ENCODE measurements around the gene UIMC1.
"Not testable (repeated sequence)": the region's sequence is repeated elsewhere in the genome, so short reads cannot be mapped to it uniquely, and the experiment has no call there.

UIMC1 gene

DNA sequence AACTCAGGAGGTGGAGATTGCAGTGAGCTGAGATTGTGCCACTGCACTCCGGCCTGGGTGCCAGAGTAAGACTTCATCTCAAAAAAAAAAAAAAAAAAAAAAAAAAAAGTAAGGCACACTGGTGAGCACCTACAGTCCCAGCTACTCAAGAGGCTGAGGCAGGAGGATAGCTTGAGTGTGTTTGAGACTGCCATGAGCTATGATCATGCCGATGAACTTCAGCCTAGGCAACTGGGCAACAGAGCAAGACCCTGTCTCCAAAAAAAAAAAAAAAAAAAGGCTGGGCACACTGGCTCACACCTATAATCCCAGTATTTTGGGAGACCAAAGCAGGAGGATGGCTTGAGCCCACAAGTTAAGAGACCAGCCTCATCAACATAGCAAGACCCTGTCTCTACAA lies 20.3 kb downstream of the UIMC1 start:
- no peak for DNase-seq (ENCODE audit: low read depth in 2 of 2)
- no peak overlapping the region for H3K4me3 ChIP-seq (replicated peaks in 1 of 2; ENCODE audit: low read depth in 2 of 2, low read length in 2 of 2)
- TF ChIP-seq, protein P1, sequence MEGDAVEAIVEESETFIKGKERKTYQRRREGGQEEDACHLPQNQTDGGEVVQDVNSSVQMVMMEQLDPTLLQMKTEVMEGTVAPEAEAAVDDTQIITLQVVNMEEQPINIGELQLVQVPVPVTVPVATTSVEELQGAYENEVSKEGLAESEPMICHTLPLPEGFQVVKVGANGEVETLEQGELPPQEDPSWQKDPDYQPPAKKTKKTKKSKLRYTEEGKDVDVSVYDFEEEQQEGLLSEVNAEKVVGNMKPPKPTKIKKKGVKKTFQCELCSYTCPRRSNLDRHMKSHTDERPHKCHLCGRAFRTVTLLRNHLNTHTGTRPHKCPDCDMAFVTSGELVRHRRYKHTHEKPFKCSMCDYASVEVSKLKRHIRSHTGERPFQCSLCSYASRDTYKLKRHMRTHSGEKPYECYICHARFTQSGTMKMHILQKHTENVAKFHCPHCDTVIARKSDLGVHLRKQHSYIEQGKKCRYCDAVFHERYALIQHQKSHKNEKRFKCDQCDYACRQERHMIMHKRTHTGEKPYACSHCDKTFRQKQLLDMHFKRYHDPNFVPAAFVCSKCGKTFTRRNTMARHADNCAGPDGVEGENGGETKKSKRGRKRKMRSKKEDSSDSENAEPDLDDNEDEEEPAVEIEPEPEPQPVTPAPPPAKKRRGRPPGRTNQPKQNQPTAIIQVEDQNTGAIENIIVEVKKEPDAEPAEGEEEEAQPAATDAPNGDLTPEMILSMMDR (IDR thresholded peaks at IDR 0.05; ENCODE audit: low read depth, low read length), result no peak

DNA sequence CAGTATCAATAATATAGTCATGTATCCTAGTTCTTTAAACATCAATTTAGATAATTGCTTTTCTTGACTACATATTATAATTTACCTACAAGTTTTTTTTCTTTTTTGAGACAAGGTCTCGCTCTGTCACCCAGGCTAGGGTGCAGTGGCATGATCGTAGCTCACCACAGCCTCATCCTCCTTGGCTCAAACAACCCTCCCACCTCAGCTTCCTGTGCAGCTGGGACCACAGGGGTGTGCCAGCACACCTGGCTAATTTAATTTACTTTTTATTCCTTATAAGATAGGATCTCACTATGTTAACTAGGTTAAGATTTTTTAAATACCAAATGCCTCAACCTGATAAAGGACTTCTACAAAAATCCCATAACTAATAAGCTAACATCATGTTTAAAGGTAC lies 21.1 kb downstream of the UIMC1 start:
- H3K4me3 ChIP-seq (replicated peaks in 1 of 2; ENCODE audit: low read depth in 2 of 2, low read length in 2 of 2), result no peak overlapping the region

DNA sequence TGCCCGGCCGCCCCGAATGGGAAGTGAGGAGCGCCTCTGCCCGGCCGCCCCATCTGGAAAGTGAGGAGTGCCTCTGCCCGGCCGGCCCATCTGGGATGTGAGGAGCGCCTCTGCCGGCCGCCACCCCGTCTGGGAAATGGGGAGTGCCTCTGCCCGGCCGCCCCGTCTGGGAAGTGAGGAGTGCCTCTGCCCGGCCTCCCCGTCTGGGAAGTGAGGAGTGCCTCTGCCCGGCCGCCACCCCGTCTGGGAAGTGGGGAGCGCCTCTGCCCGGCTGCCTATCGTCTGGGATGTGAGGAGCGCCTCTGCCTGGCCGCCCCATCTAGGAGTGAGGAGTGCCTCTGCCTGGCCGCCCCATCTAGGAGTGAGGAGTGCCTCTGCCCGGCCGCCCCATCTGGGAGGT lies 22.4 kb downstream of the UIMC1 start:
- not testable (repeated sequence) for DNase-seq (ENCODE audit: low read depth in 2 of 2)

More for the DNA sequence above, 21.1 kb downstream of the UIMC1 start:
- no peak for DNase-seq (ENCODE audit: low read depth in 2 of 2)
- TF ChIP-seq, protein P1 (IDR thresholded peaks at IDR 0.05; ENCODE audit: low read depth, low read length), result no peak

DNA sequence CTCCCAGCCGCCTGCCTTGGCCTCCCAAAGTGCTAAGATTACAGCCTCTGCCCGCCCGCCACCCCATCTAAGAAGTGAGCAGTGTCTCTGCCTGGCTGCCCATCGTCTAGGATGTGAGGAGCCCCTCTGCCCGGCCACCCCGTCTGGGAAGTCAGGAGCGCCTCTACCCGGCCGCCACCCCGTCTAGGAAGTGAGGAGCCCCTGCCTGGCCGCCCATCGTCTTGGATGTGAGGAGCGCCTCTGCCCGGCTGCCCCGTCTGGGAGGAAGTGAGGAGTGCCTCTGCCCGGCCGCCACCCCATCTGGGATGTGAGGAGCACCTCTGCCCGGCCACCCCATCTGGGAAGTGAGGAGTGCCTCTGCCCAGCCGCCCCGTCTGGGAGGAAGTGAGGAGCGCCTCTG lies 23.0 kb downstream of the UIMC1 start:
- DNase-seq (ENCODE audit: low read depth in 2 of 2); H3K4me3 ChIP-seq (replicated peaks in 1 of 2; ENCODE audit: low read depth in 2 of 2, low read length in 2 of 2): not testable (repeated sequence)

More for the DNA sequence above, 22.4 kb downstream of the UIMC1 start:
- not testable (repeated sequence) for H3K4me3 ChIP-seq (replicated peaks in 1 of 2; ENCODE audit: low read depth in 2 of 2, low read length in 2 of 2)

DNA sequence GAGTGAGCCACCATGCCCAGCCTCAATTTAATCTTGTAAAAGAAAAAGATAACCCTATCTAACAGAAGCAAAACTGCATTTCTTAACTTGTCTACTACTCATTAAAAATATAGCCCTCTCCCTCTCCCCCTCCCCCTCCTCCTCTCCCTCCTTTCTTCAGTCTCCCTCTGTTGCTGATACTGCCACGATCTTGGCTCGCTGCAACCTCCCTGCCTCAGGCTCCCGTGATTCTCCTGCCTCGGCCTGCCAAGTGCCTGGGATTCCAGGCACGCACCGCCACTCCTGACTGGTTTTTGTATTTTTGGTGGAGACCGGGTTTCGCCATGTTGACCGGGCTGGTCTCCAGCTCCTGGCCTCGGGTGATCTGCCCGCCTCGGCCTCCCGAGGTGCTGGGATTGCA lies 23.5 kb downstream of the UIMC1 start:
- DNase-seq (ENCODE audit: low read depth in 2 of 2), result not testable (repeated sequence)

DNA sequence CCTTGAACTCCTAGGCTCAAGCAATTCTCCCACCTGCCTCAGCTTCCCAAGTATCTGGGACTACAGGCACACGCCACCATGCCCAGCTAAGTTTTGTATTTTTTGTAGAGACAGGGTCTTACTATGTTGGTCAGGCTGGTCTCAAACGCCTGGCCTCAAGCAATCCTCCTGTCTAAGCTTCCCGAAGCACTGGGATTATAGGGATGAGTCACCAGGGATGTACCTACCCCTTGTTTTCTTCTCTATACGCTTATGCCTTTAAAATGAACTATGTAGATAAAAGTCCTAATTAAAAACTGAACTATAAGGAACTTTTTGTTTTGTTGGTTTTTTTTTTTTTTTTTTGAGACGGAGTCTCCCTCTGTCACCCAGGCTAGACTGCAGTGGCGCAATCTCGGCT lies 25.8 kb downstream of the UIMC1 start:
- DNase-seq (ENCODE audit: low read depth in 2 of 2), result no peak
- no peak overlapping the region for H3K4me3 ChIP-seq (replicated peaks in 1 of 2; ENCODE audit: low read depth in 2 of 2, low read length in 2 of 2)
- TF ChIP-seq, protein P1 (IDR thresholded peaks at IDR 0.05; ENCODE audit: low read depth, low read length), result no peak

More for the DNA sequence above, 23.5 kb downstream of the UIMC1 start:
- H3K4me3 ChIP-seq (replicated peaks in 1 of 2; ENCODE audit: low read depth in 2 of 2, low read length in 2 of 2), result not testable (repeated sequence)

DNA sequence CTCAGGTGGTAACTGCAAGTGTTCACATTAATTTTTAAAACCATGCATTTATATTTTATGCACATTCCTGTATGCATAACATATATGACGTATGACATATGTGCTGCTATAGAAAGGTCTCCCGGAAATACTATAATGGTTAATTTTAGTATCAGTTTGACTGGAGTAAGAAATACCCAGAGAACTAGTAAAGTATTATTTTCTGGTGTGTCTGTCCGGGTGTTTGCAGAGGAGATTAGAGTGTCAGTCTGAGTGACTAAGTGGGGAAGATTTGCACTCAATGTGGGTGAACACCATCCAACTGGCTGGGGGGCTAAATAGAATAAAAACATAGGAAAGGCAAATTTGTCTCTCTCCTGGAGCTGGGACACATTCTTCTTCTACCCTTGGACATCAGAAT lies 26.9 kb downstream of the UIMC1 start:
- TF ChIP-seq, protein P1 (IDR thresholded peaks at IDR 0.05; ENCODE audit: low read depth, low read length), result no peak

DNA sequence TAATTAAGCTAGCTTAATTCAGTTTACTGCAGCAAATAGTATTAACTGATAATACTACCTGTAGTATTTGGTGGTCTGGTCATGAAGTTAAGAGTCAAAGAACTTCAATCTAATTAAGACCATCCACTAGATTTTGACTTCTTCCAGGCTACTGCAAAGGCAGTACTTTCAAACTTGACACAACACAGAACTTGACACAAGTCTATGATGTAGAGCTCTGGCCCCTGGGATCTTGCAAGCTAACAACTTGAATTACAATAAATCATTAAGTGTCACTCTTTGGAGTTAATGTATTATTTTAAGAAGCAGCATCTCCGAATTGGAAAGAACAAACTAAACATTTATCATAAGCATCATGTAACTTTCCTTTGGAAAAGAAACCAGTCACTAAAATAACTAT lies 40.9 kb downstream of the UIMC1 start:
- no peak overlapping the region for H3K4me3 ChIP-seq (replicated peaks in 1 of 2; ENCODE audit: low read depth in 2 of 2, low read length in 2 of 2)
- DNase-seq (ENCODE audit: low read depth in 2 of 2), result no peak
- TF ChIP-seq, protein P1 (IDR thresholded peaks at IDR 0.05; ENCODE audit: low read depth, low read length), result no peak

More for the DNA sequence above, 26.9 kb downstream of the UIMC1 start:
- no peak for DNase-seq (ENCODE audit: low read depth in 2 of 2)
- no peak overlapping the region for H3K4me3 ChIP-seq (replicated peaks in 1 of 2; ENCODE audit: low read depth in 2 of 2, low read length in 2 of 2)

All from cardiac fibroblast (primary cell).